ENCODE measurements around the gene AQP2.

Gene AQP2

GRCh38 chr12:49955899-49956662 is 5.5 kb downstream of the AQP2 start:
- no peak for DNase-seq (ENCODE audit: low read depth, low spot score)

- DNase-seq (ENCODE audit: low read depth, low spot score): no peak
Observed at GRCh38 chr12:49956663-49957569, 6.4 kb downstream of the AQP2 start.

DNA sequence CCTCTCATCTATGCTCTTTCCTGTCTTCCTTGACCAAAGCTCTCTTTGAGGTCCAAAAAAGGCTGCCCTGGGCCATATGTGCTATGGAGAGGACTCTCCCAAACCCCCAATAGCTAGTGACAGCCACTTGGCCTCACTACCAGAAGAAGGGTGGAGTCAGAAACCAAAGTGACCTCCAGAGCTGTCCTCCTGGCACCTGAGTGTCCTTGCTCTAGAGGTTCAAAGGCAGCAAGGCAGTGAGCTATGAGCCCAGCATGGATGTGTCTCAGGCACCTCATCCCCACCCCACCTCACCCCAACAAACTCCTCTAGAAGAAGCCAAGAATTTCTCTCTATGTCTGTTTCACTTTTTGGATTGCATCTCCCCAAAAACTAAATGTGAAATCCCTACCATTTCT is 7.0 kb downstream of the AQP2 start:
- no peak for DNase-seq (ENCODE audit: low read depth, low spot score)

- no peak for DNase-seq (ENCODE audit: low read depth, low spot score)
Observed at GRCh38 chr12:49959685-49960473, 9.3 kb downstream of the AQP2 start.

GRCh38 chr12:49960474-49961110 is 10.1 kb downstream of the AQP2 start:
- DNase-seq (ENCODE audit: low read depth, low spot score): no peak

DNA sequence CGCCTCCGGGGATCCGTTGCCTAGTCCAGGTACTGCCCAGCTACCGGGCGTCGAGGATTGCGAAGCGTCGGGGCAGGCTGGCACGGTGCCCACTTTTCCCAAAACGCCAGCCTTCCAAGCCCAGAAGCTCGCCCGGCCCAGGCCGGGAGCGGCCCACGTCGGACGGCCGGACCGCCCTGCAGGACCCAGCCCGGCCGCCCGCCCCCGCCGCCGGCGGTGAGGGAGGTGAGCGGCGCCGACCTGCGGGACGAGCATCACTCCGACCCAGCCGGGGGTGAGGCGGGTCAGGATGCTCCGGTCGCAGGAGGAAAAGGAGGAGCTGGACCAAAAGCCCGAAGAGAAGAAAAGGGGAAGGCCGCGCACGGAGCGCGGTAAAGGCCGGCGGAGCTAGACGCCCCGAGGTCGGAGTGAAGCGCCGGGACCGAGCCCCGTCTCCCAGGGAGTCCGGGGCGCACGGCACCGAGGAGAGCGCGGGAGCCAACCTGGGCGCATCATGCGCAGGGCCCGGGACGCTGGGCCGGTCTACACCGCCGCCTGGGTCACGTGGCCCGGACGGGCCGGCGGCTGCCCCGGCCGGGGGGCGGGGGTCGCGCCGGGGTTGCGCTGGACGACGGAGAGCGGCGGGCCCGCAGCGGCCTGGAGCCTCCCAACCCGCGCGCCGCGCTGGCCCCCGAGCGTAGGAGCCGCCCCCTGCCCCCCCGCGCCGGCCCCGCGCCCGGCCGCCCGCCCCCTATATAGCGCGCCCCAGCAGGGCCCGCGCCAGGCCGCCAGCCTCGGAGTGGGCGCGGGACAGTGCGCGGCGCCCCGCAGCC is 10.8 kb downstream of the AQP2 start, which contains the start of gene AQP5:
Gene AQP5 (plus strand): TSS at position 762 of the 812 bp plus-strand sequence. CDS start 146 bp downstream, outside the sequence.
- DNase-seq (ENCODE audit: low read depth, low spot score): no peak

DNA sequence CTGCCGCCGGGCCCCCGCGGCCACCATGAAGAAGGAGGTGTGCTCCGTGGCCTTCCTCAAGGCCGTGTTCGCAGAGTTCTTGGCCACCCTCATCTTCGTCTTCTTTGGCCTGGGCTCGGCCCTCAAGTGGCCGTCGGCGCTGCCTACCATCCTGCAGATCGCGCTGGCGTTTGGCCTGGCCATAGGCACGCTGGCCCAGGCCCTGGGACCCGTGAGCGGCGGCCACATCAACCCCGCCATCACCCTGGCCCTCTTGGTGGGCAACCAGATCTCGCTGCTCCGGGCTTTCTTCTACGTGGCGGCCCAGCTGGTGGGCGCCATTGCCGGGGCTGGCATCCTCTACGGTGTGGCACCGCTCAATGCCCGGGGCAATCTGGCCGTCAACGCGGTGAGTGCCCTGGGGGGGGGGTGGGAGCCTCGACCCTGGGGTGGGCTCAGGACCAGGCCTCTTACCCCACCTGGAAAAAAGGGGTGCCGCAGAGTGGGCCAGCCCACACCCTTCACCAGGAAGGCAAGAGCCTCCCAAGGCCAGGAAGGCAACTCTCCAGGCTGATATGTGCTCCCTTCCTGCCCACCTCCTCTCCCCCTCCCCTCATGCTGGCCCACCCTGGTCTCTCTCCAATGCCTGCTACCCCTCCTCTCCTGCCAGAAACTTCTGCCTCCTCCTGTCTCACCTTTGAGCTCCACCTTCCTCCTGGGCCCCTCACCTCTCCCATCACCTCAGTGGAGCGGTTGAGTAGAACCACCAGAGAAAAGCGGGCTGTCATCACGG is 11.6 kb downstream of the AQP2 start:
- no peak for DNase-seq (ENCODE audit: low read depth, low spot score)

- no peak for DNase-seq (ENCODE audit: low read depth, low spot score)
Observed at GRCh38 chr12:49962861-49963765, 12.6 kb downstream of the AQP2 start.

GRCh38 chr12:49963976-49964815 is 13.7 kb downstream of the AQP2 start:
- no peak for DNase-seq (ENCODE audit: low read depth, low spot score)

GRCh38 chr12:49964849-49965624 is 14.5 kb downstream of the AQP2 start:
- no peak for DNase-seq (ENCODE audit: low read depth, low spot score)

GRCh38 chr12:49965836-49966235 is 15.3 kb downstream of the AQP2 start:
- DNase-seq (ENCODE audit: low read depth, low spot score): no peak

GRCh38 chr12:49966511-49967041 is 16.0 kb downstream of the AQP2 start:
- DNase-seq (ENCODE audit: low read depth, low spot score): no peak

- peak; percentile 69 for DNase-seq (ENCODE audit: low read depth, low spot score)
Observed at GRCh38 chr12:49967042-49967776, 16.7 kb downstream of the AQP2 start.

GRCh38 chr12:49967777-49968250 is 17.3 kb downstream of the AQP2 start:
- no peak for DNase-seq (ENCODE audit: low read depth, low spot score)

DNA sequence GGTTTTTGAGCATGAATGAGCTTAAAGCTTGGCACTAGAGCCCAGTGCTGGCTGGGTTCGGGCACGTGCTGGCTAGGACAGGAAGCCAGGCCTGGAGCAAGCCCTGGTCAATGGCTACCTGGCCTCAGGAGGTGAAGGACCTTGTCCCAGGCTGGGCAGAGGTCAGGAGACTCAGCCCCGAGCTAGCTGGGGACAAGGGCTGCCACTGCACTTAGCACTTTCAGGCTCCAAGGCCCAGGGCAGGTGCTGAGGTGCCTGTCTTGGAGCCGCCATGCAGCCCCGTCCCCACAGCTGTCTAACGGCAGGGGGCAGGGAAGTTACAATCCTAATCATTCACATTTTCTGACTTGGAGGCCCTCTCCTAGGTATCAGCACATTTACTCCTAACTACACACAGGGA is 17.9 kb downstream of the AQP2 start:
- DNase-seq (ENCODE audit: low read depth, low spot score): no peak

- no peak for DNase-seq (ENCODE audit: low read depth, low spot score)
Observed at GRCh38 chr12:49969027-49969426, 18.5 kb downstream of the AQP2 start.

Data from smooth muscle cell of the brain vasculature (primary cell).